Stomach smooth muscle (tissue), 2 donors: Measurements from ENCODE around the gene HMGN4.
"Not testable (repeated sequence)": the region's sequence is repeated elsewhere in the genome, so short reads cannot be mapped to it uniquely, and the experiment has no call there.

Source experiments
- H3K27ac ChIP-seq: one replicate; pipeline ENCODE4 v1.7.0; 2013; ENCODE audit warnings: mild to moderate bottlenecking, low read length, inconsistent platforms
- H3K27me3 ChIP-seq, 2 donors: one replicate each; pipeline ENCODE4 v1.7.0; 2013; ENCODE audit warnings: low read length in 2 of 2; ENCODE audit not compliant: insufficient read depth in 2 of 2, control insufficient read depth in 1 of 2
- H3K36me3 ChIP-seq, 2 donors: one replicate each; pipeline ENCODE4 v1.7.0; 2013; ENCODE audit warnings: low read length in 2 of 2; ENCODE audit not compliant: control insufficient read depth in 2 of 2, insufficient read depth in 2 of 2
- H3K4me1 ChIP-seq: one replicate; pipeline ENCODE4 v1.7.0; 2013; ENCODE audit warnings: low read length; ENCODE audit not compliant: control insufficient read depth, insufficient read depth
- H3K4me3 ChIP-seq, 2 donors: one replicate each; pipeline ENCODE4 v1.7.0; 2013; ENCODE audit warnings: low read length in 2 of 2
- H3K9ac ChIP-seq, 2 donors: one replicate each; pipeline ENCODE4 v1.7.0; 2013; ENCODE audit warnings: low read length in 2 of 2, mild to moderate bottlenecking in 1 of 2
- H3K9me3 ChIP-seq, 2 donors: one replicate each; pipeline ENCODE4 v1.7.0; 2013; ENCODE audit warnings: low read length in 2 of 2; ENCODE audit not compliant: control insufficient read depth in 2 of 2
- donor health status: healthy.
- donor health status: Pancreatic carcinoma.

Gene HMGN4

GRCh38 chr6:26537160-26537845 is 863 bp upstream of the HMGN4 start:
- no peaks in the 10 kb centered on the region for H3K9me3 ChIP-seq
- H3K9ac ChIP-seq = peak overlapping the region; percentile 87 to 95
- peaks cover 28% of the 10 kb centered on the region for H3K4me1 ChIP-seq
- peaks cover under 1 to 5% of the 10 kb centered on the region in 2 donors for H3K36me3 ChIP-seq
- H3K27ac ChIP-seq = peak overlapping the region; percentile 96
- no peaks in the 10 kb centered on the region for H3K27me3 ChIP-seq
- H3K4me3 ChIP-seq = peak overlapping the region; percentile 92 to 93

GRCh38 chr6:26538572-26538902 is 371 bp downstream of the HMGN4 start:
- Histone ChIP-seq H3K36me3 (peaks cover 6 to 10% of the 10 kb centered on the region in 2 donors), H3K4me3 (peak overlapping the region; percentile 92 to 93), H3K27ac (peak overlapping the region; percentile 96), H3K9ac (peak overlapping the region; percentile 87 to 95), H3K4me1 (peaks cover 28% of the 10 kb centered on the region), H3K9me3 (no peaks in the 10 kb centered on the region), H3K27me3 (no peaks in the 10 kb centered on the region)

GRCh38 chr6:26539071-26539615 is 977 bp downstream of the HMGN4 start:
- Histone ChIP-seq H3K27me3 (no peaks in the 10 kb centered on the region), H3K4me1 (peaks cover 28% of the 10 kb centered on the region), H3K9ac (peak overlapping the region; percentile 87 to 95), H3K27ac (peak overlapping the region; percentile 96), H3K9me3 (no peaks in the 10 kb centered on the region), H3K4me3 (peak overlapping the region; percentile 92 to 93), H3K36me3 (peaks cover 10 to 14% of the 10 kb centered on the region in 2 donors)

- H3K27ac ChIP-seq = no peak overlapping the region
- no peaks in the 10 kb centered on the region for H3K27me3 ChIP-seq
- H3K9me3 ChIP-seq = no peaks in the 10 kb centered on the region
- H3K9ac ChIP-seq = no peak overlapping the region
- peaks cover 21% of the 10 kb centered on the region for H3K4me1 ChIP-seq
- peaks cover 17 to 22% of the 10 kb centered on the region in 2 donors for H3K36me3 ChIP-seq
- H3K4me3 ChIP-seq = no peak overlapping the region
Observed at GRCh38 chr6:26541579-26541978, 3.4 kb downstream of the HMGN4 start.

- Histone ChIP-seq H3K36me3 (peaks cover 17 to 22% of the 10 kb centered on the region in 2 donors), H3K9ac (no peak overlapping the region), H3K9me3 (no peaks in the 10 kb centered on the region), H3K27me3 (no peaks in the 10 kb centered on the region), H3K4me3 (no peak overlapping the region), H3K27ac (no peak overlapping the region), H3K4me1 (peaks cover 9% of the 10 kb centered on the region)
Observed at GRCh38 chr6:26543953-26544352, 5.8 kb downstream of the HMGN4 start.

GRCh38 chr6:26544473-26544872 is 6.3 kb downstream of the HMGN4 start:
- no peaks in the 10 kb centered on the region for H3K9me3 ChIP-seq
- no peak overlapping the region for H3K27ac ChIP-seq
- H3K4me3 ChIP-seq = no peak overlapping the region
- peaks cover 17 to 22% of the 10 kb centered on the region in 2 donors for H3K36me3 ChIP-seq
- H3K9ac ChIP-seq = no peak overlapping the region
- no peaks in the 10 kb centered on the region for H3K27me3 ChIP-seq
- peaks cover 5% of the 10 kb centered on the region for H3K4me1 ChIP-seq

GRCh38 chr6:26545627-26546026 is 7.5 kb downstream of the HMGN4 start:
- H3K4me3 ChIP-seq = no peak overlapping the region
- no peaks in the 10 kb centered on the region for H3K9me3 ChIP-seq
- H3K36me3 ChIP-seq = peaks cover 17 to 21% of the 10 kb centered on the region in 2 donors
- H3K27me3 ChIP-seq = no peaks in the 10 kb centered on the region
- H3K4me1 ChIP-seq = peaks cover 4% of the 10 kb centered on the region
- H3K9ac ChIP-seq = no peak overlapping the region
- no peak overlapping the region for H3K27ac ChIP-seq

- not testable (repeated sequence) for H3K4me3 ChIP-seq, H3K27me3 ChIP-seq, H3K9me3 ChIP-seq, H3K9ac ChIP-seq, H3K27ac ChIP-seq, H3K4me1 ChIP-seq
- H3K36me3 ChIP-seq = peaks cover 16 to 17% of the 10 kb centered on the region in 2 donors
Observed at GRCh38 chr6:26547363-26547762, 9.2 kb downstream of the HMGN4 start.

- no peaks in the 10 kb centered on the region for H3K9me3 ChIP-seq
- H3K27ac ChIP-seq = peak overlapping the region; percentile 4
Observed at GRCh38 chr6:26550250-26550993, 12.3 kb downstream of the HMGN4 start.

GRCh38 chr6:26552205-26552604 is 14.0 kb downstream of the HMGN4 start:
- no peak overlapping the region for H3K4me3 ChIP-seq

More at GRCh38 chr6:26550250-26550993, 12.3 kb downstream of the HMGN4 start:
- Histone ChIP-seq H3K36me3 (peaks cover 5 to 6% of the 10 kb centered on the region in 2 donors), H3K4me1 (peaks cover 7% of the 10 kb centered on the region), H3K4me3 (peak overlapping the region; percentile 69 to 79), H3K27me3 (no peaks in the 10 kb centered on the region), H3K9ac (peak overlapping the region; percentile 23 to 29)

More at GRCh38 chr6:26552205-26552604, 14.0 kb downstream of the HMGN4 start:
- H3K27me3 ChIP-seq = no peaks in the 10 kb centered on the region
- no peaks in the 10 kb centered on the region for H3K36me3 ChIP-seq
- no peaks in the 10 kb centered on the region for H3K9me3 ChIP-seq
- H3K9ac ChIP-seq = no peak overlapping the region
- H3K27ac ChIP-seq = no peak overlapping the region
- peaks cover 7% of the 10 kb centered on the region for H3K4me1 ChIP-seq
